ENCODE data around the gene METTL26. TPM values are rescaled to one million over a fixed set of nuclear protein-coding genes. Genes with fewer than 3 reads are reported as not detected.

The METTL26 gene
- total RNA-seq, 1 donor from 2014 or later = 68.1 TPM

GRCh38 chr16:669666-670065 lies 33.6 kb upstream of the METTL26 start:
- Mint-ChIP-seq H3K9me3 (ENCODE audit: low read depth) (no peaks in the 10 kb centered on the region), H3K4me3 (ENCODE audit: unreplicated experiment) (no peak overlapping the region)

GRCh38 chr16:668519-669171 lies 32.5 kb upstream of the METTL26 start:
- H3K9me3 Mint-ChIP-seq (ENCODE audit: low read depth) = no peaks in the 10 kb centered on the region
- H3K27ac Mint-ChIP-seq (ENCODE audit: unreplicated experiment) = no peak overlapping the region
- H3K36me3 Mint-ChIP-seq (ENCODE audit: low read depth) = peaks cover 2% of the 10 kb centered on the region
- TF ChIP-seq CTCF (IDR thresholded peaks at IDR 0.05) = no peak
- peaks cover 8% of the 10 kb centered on the region for H3K4me1 Mint-ChIP-seq (ENCODE audit: low read depth)
- peak overlapping the region; percentile 70 for H3K4me3 Mint-ChIP-seq (ENCODE audit: unreplicated experiment)
- H3K27me3 Mint-ChIP-seq (ENCODE audit: low read depth) = no peaks in the 10 kb centered on the region
- no peak for DNase-seq (ENCODE audit: low spot score)

More at GRCh38 chr16:669666-670065, 33.6 kb upstream of the METTL26 start:
- H3K4me1 Mint-ChIP-seq (ENCODE audit: low read depth) = peaks cover 9% of the 10 kb centered on the region
- peaks cover 2% of the 10 kb centered on the region for H3K36me3 Mint-ChIP-seq (ENCODE audit: low read depth)
- no peak for TF ChIP-seq CTCF (IDR thresholded peaks at IDR 0.05)
- H3K27ac Mint-ChIP-seq (ENCODE audit: unreplicated experiment) = no peak overlapping the region
- no peak for DNase-seq (ENCODE audit: low spot score)
- H3K27me3 Mint-ChIP-seq (ENCODE audit: low read depth) = no peaks in the 10 kb centered on the region

- Mint-ChIP-seq H3K4me3 (ENCODE audit: unreplicated experiment) (peak within 1 kb of the TSS; percentile 76), H3K27ac (ENCODE audit: unreplicated experiment) (peak within 1 kb of the TSS; percentile 81), H3K4me1 (ENCODE audit: low read depth) (peaks cover 8% of the 10 kb centered on the region), H3K27me3 (ENCODE audit: low read depth) (no peaks in the 10 kb centered on the region), H3K9me3 (ENCODE audit: low read depth) (no peaks in the 10 kb centered on the region), H3K36me3 (ENCODE audit: low read depth) (peaks cover 1% of the 10 kb centered on the region)
- TF ChIP-seq CTCF (IDR thresholded peaks at IDR 0.05) = peak; percentile 87
- no peak for DNase-seq (ENCODE audit: low spot score)
Measured at GRCh38 chr16:667780-668518, 31.8 kb upstream of the METTL26 start, which contains the start of gene RHOT2. Gene RHOT2, plus strand, starts transcription at chr16:668132. Its CDS starts 68 bp downstream, at chr16:668200.

- H3K4me1 Mint-ChIP-seq (ENCODE audit: low read depth) = peaks cover 8% of the 10 kb centered on the region
- no peaks in the 10 kb centered on the region for H3K9me3 Mint-ChIP-seq (ENCODE audit: low read depth)
- H3K4me3 Mint-ChIP-seq (ENCODE audit: unreplicated experiment) = no peak overlapping the region
- H3K27ac Mint-ChIP-seq (ENCODE audit: unreplicated experiment) = peak overlapping the region; percentile 81
- no peak for DNase-seq (ENCODE audit: low spot score)
- H3K27me3 Mint-ChIP-seq (ENCODE audit: low read depth) = no peaks in the 10 kb centered on the region
- no peak for TF ChIP-seq CTCF (IDR thresholded peaks at IDR 0.05)
- no peaks in the 10 kb centered on the region for H3K36me3 Mint-ChIP-seq (ENCODE audit: low read depth)
Measured at GRCh38 chr16:667113-667779, 31.1 kb upstream of the METTL26 start.

- H3K27me3 Mint-ChIP-seq (ENCODE audit: low read depth) = no peaks in the 10 kb centered on the region
- H3K4me1 Mint-ChIP-seq (ENCODE audit: low read depth) = peaks cover 8% of the 10 kb centered on the region
- no peak overlapping the region for H3K4me3 Mint-ChIP-seq (ENCODE audit: unreplicated experiment)
- no peaks in the 10 kb centered on the region for H3K9me3 Mint-ChIP-seq (ENCODE audit: low read depth)
- no peak overlapping the region for H3K27ac Mint-ChIP-seq (ENCODE audit: unreplicated experiment)
- TF ChIP-seq CTCF (IDR thresholded peaks at IDR 0.05) = no peak
- H3K36me3 Mint-ChIP-seq (ENCODE audit: low read depth) = no peaks in the 10 kb centered on the region
- DNase-seq (ENCODE audit: low spot score) = no peak
Measured at GRCh38 chr16:666572-666971, 30.5 kb upstream of the METTL26 start.

Data from chondrocyte (in vitro differentiated cells).